Kidney (tissue), 14 donors: Measurements from ENCODE around the gene SALL3. TPM values are rescaled to one million over a fixed set of nuclear protein-coding genes. Genes with fewer than 3 reads are reported as not detected.

Source experiments
- DNase-seq, 5 donors: peaks; one replicate each; pipeline ENCODE4 v3.0.0-alpha.2; 2013 to 2020
- FAIRE-seq: peaks from 2 replicates; lab custom pipeline; 2012; peaks lifted over from hg19 to GRCh38; lab: Jason Lieb, UNC
- H3K27ac ChIP-seq, 2 donors: one replicate each; pipeline ENCODE4 v1.7.0; 2013; ENCODE audit warnings: low read depth in 2 of 2, low read length in 2 of 2, inconsistent platforms in 1 of 2
- H3K27me3 ChIP-seq: one replicate; pipeline ENCODE4 v1.7.1; 2013; ENCODE audit warnings: low read length, inconsistent platforms; ENCODE audit not compliant: control insufficient read depth, insufficient read depth
- H3K36me3 ChIP-seq, 3 donors: one replicate each; pipeline versions ENCODE4 v1.7.0 to v1.7.1; 2013; ENCODE audit warnings: low read length in 3 of 3, control low read depth in 1 of 3, inconsistent platforms in 1 of 3; ENCODE audit not compliant: insufficient read depth in 3 of 3, control insufficient read depth in 2 of 3
- H3K4me1 ChIP-seq, 3 donors: one replicate each; pipeline versions ENCODE4 v1.7.0 to v1.7.1; 2013; ENCODE audit warnings: low read length in 3 of 3, inconsistent platforms in 1 of 3, low read depth in 1 of 3; ENCODE audit not compliant: control insufficient read depth in 2 of 3, insufficient read depth in 2 of 3
- H3K4me3 ChIP-seq, 3 donors: one replicate each; pipeline versions ENCODE4 v1.7.0 to v1.8.1; 2013; ENCODE audit warnings: low read length in 3 of 3, control low read depth in 1 of 3, inconsistent platforms in 1 of 3
- H3K9ac ChIP-seq, 3 donors: one replicate each; pipeline versions ENCODE4 v1.7.0 to v1.7.1; 2013; ENCODE audit warnings: low read length in 3 of 3, control low read depth in 1 of 3, inconsistent platforms in 1 of 3
- H3K9me3 ChIP-seq, 3 donors: one replicate each; pipeline versions ENCODE4 v1.7.0 to v1.7.1; 2013; ENCODE audit warnings: low read length in 3 of 3, control low read depth in 1 of 3, inconsistent platforms in 1 of 3; ENCODE audit not compliant: control insufficient read depth in 2 of 3, insufficient read depth in 1 of 3
- CTCF ChIP-seq: IDR thresholded peaks from 3 replicates; pipeline ENCODE4 v1.5.1; 2012; ENCODE audit warnings: mild to moderate bottlenecking, moderate library complexity, borderline replicate concordance; ENCODE audit not compliant: insufficient read depth; ENCODE audit errors: extremely low read depth
- intact Hi-C: fragments of 100-400 bp; cut with DNase I; formaldehyde crosslinking; loops from one replicate; pipeline ENCODE4 v1.11.1; 2022
- polyA plus RNA-seq: library from polyadenylated mRNA; stranded (reverse); fragments of 350-450 nt; fragmentation: Illumina TruSeq; extraction: RNeasy Lipid Tissue Mini Kit (QIAGEN cat#74804); gene quantifications from one replicate; pipeline ENCODE4 v1.2.3, GENCODE V29; 2014; ENCODE audit warnings: low read depth, low replicate concordance; ENCODE audit not compliant: insufficient read depth
- total RNA-seq: library from RNA; stranded (reverse); fragmentation: NEBNext Ultra II Directional; extraction: Animal tissue kit (Norgen Biotek cat#: 25700); gene quantifications from one replicate; pipeline ENCODE4 v1.2.1, GENCODE V29; 2021
- donor health status: control.
- donor health status: control.
- donor health status: control.
- donor health status: control.
- donor health status: control.
- donor health status: DM: yes; HTN: yes; CAD: no.
- donor health status: Normal renal cell carcinoma (clear cell type).

Gene SALL3
- total and polyA plus RNA-seq, 2 donors from 2014 or later: 2.0 to 5.5 TPM

GRCh38 chr18:78945628-78946027 is 34.0 kb upstream of the SALL3 start:
- FAIRE-seq: no peak
- no peak overlapping the region for H3K4me3 ChIP-seq

GRCh38 chr18:78947291-78947690 is 32.3 kb upstream of the SALL3 start:
- TF ChIP-seq CTCF: no peak
- Histone ChIP-seq H3K9me3 (no peaks in the 10 kb centered on the region), H3K4me3 (no peak overlapping the region), H3K27me3 (no peaks in the 10 kb centered on the region), H3K27ac (no peak overlapping the region), H3K9ac (no peak overlapping the region), H3K4me1 (no peaks in the 10 kb centered on the region), H3K36me3 (no peaks in the 10 kb centered on the region)
- no peak for FAIRE-seq
- no peak for DNase-seq
- intact Hi-C loops: no loop called here

More at GRCh38 chr18:78945628-78946027, 34.0 kb upstream of the SALL3 start:
- Histone ChIP-seq H3K9ac (no peak overlapping the region), H3K4me1 (no peaks in the 10 kb centered on the region), H3K36me3 (no peaks in the 10 kb centered on the region), H3K27me3 (no peaks in the 10 kb centered on the region), H3K27ac (no peak overlapping the region), H3K9me3 (no peaks in the 10 kb centered on the region)
- TF ChIP-seq CTCF: no peak
- no peak for DNase-seq
- intact Hi-C loops: no loop called here

- H3K4me3 ChIP-seq: no peak overlapping the region
- no peak for DNase-seq
- H3K27me3 ChIP-seq: no peaks in the 10 kb centered on the region
- no peaks in the 10 kb centered on the region for H3K36me3 ChIP-seq
- no peak for FAIRE-seq
- H3K9ac ChIP-seq: no peak overlapping the region
- intact Hi-C loops: no loop called here
- TF ChIP-seq CTCF: no peak
- H3K27ac ChIP-seq: no peak overlapping the region
- no peaks in the 10 kb centered on the region for H3K4me1 ChIP-seq
- no peaks in the 10 kb centered on the region for H3K9me3 ChIP-seq
These were observed 31.4 kb upstream of the SALL3 start for GRCh38 chr18:78948221-78948620.

- TF ChIP-seq CTCF: no peak
- Histone ChIP-seq H3K4me1 (no peaks in the 10 kb centered on the region), H3K27ac (no peak overlapping the region), H3K9me3 (no peaks in the 10 kb centered on the region), H3K36me3 (no peaks in the 10 kb centered on the region), H3K27me3 (no peaks in the 10 kb centered on the region), H3K9ac (no peak overlapping the region), H3K4me3 (no peak overlapping the region)
- FAIRE-seq: no peak
- intact Hi-C loops: no loop called here
- DNase-seq: no peak
These were observed 30.9 kb upstream of the SALL3 start for GRCh38 chr18:78948707-78949106.
